CD4-positive, alpha-beta memory T cell (primary cell): ENCODE measurements around the gene DDX54. TPM values are rescaled to one million over a fixed set of nuclear protein-coding genes. Genes with fewer than 3 reads are reported as not detected.
"Not testable (repeated sequence)": the region's sequence is repeated elsewhere in the genome, so short reads cannot be mapped to it uniquely, and the experiment has no call there.

Source experiments
- CTCF ChIA-PET: fragments of 350-600 bp; sonication (Branson Sonifier 250); formaldehyde crosslinking; loops from one replicate; lab custom pipeline; 2021; ENCODE audit warnings: inconsistent platforms; ENCODE audit not compliant: partially characterized antibody; lab: Charles Lee
- POLR2A ChIA-PET: fragments of 350-600 bp; sonication (Branson Sonifier 250); formaldehyde crosslinking; loops from one replicate; lab custom pipeline; 2021; ENCODE audit not compliant: partially characterized antibody; lab: Charles Lee
- DNase-seq, 5 donors: peaks; one replicate each; pipeline versions ENCODE4 v3.0.0 to v3.0.0-alpha.2; 2020 to 2022; ENCODE audit warnings: mixed read lengths in 1 of 5
- H3K27ac ChIP-seq: one replicate; pipeline ENCODE4 v1.7.0; 2013; ENCODE audit warnings: low read depth, low read length
- H3K27me3 ChIP-seq: 2 replicates; pipeline ENCODE4 v1.7.0; 2013; ENCODE audit warnings: mild to moderate bottlenecking, low read length, moderate library complexity; ENCODE audit not compliant: insufficient read depth
- H3K36me3 ChIP-seq: 2 replicates; pipeline ENCODE4 v1.7.0; 2013; ENCODE audit warnings: mild to moderate bottlenecking, low read length, moderate library complexity; ENCODE audit not compliant: insufficient read depth
- H3K4me1 ChIP-seq: 2 replicates; pipeline ENCODE4 v1.7.0; 2013; ENCODE audit warnings: mild to moderate bottlenecking, low read length, moderate library complexity; ENCODE audit not compliant: insufficient read depth
- H3K4me3 ChIP-seq, 2 donors: one replicate each; pipeline ENCODE4 v1.7.0; 2013; ENCODE audit warnings: low read length in 2 of 2, mild to moderate bottlenecking in 1 of 2
- H3K9me3 ChIP-seq, 2 donors: one replicate each; pipeline ENCODE4 v1.7.0; 2013; ENCODE audit warnings: low read length in 2 of 2, control low read depth in 1 of 2; ENCODE audit not compliant: control insufficient read depth in 1 of 2
- H3K27ac Mint-ChIP-seq, 7 donors: one replicate each; pipeline ENCODE4 v1.8.0; 2020 to 2021; ENCODE audit warnings: mixed read lengths in 7 of 7, mild to moderate bottlenecking in 6 of 7, inconsistent platforms in 3 of 7, moderate library complexity in 3 of 7
- H3K27me3 Mint-ChIP-seq, 2 donors: one replicate each; pipeline ENCODE4 v1.8.0; 2020 to 2021; ENCODE audit warnings: mixed read lengths in 2 of 2
- H3K36me3 Mint-ChIP-seq, 2 donors: one replicate each; pipeline ENCODE4 v1.8.0; 2020 to 2021; ENCODE audit warnings: mixed read lengths in 2 of 2, inconsistent platforms in 1 of 2, mild to moderate bottlenecking in 1 of 2
- H3K4me1 Mint-ChIP-seq, 4 donors: one replicate each; pipeline ENCODE4 v1.8.0; 2020 to 2021; ENCODE audit warnings: mixed read lengths in 4 of 4, mild to moderate bottlenecking in 1 of 4
- H3K4me3 Mint-ChIP-seq, 8 donors: one replicate each; pipeline ENCODE4 v1.8.0; 2020 to 2021; ENCODE audit warnings: mixed read lengths in 8 of 8, mild to moderate bottlenecking in 7 of 8, moderate library complexity in 6 of 8, inconsistent platforms in 3 of 8
- H3K9me3 Mint-ChIP-seq, 8 donors: one replicate each; pipeline ENCODE4 v1.8.0; 2020 to 2021; ENCODE audit warnings: mixed read lengths in 8 of 8, mild to moderate bottlenecking in 5 of 8, inconsistent platforms in 3 of 8, moderate library complexity in 1 of 8
- intact Hi-C: fragments of 100-400 bp; cut with micrococcal nuclease; formaldehyde crosslinking; loops from one replicate; pipeline ENCODE4 v1.15.1; 2023
- polyA plus RNA-seq, 2 donors: library from polyadenylated mRNA; unstranded; fragments of 300-500 nt; fragmentation: Illumina TruSeq; gene quantifications; one replicate each; pipeline ENCODE4 v1.2.3, GENCODE V29; 2021
- total RNA-seq, 2 experiments: library from RNA; stranded (reverse); gene quantifications; one replicate each; pipeline ENCODE4 v1.2.3, GENCODE V29; 2021

DDX54 gene
- total and polyA plus RNA-seq, 4 experiments from 2014 or later: 9.9 to 69.4 (median 52.3) TPM

- H3K4me3 Mint-ChIP-seq: peak overlapping the region in 1 of 8 donors; percentile 4
- H3K27me3 Mint-ChIP-seq: peaks cover 3 to 4% of the 10 kb centered on the region in 2 donors
- H3K4me1 Mint-ChIP-seq: peaks cover 0 to 2% (median 0%) of the 10 kb centered on the region in 4 donors
- no peak overlapping the region for H3K4me3 ChIP-seq
- no peak overlapping the region for H3K27ac Mint-ChIP-seq
- H3K9me3 Mint-ChIP-seq: peaks cover 0 to 10% (median 5%) of the 10 kb centered on the region in 8 donors
- no peaks in the 10 kb centered on the region for H3K36me3 Mint-ChIP-seq
- ChIA-PET CTCF (interaction anchor here (0.7 to 0.9 kb wide), 3 partner anchors 7 to 19 kb away, joined by 3 read pairs; partner anchors contain the start of gene RASAL1), POLR2A (no interaction called here)
- no peaks in the 10 kb centered on the region for H3K4me1 ChIP-seq
- no peaks in the 10 kb centered on the region for H3K27me3 ChIP-seq
- intact Hi-C loops: no loop called here
- H3K27ac ChIP-seq: no peak overlapping the region
- no peak for DNase-seq
- H3K36me3 ChIP-seq: no peaks in the 10 kb centered on the region
- H3K9me3 ChIP-seq: no peaks in the 10 kb centered on the region
Measured at GRCh38 chr12:113145720-113146551, 39.3 kb downstream of the DDX54 start.

DNA sequence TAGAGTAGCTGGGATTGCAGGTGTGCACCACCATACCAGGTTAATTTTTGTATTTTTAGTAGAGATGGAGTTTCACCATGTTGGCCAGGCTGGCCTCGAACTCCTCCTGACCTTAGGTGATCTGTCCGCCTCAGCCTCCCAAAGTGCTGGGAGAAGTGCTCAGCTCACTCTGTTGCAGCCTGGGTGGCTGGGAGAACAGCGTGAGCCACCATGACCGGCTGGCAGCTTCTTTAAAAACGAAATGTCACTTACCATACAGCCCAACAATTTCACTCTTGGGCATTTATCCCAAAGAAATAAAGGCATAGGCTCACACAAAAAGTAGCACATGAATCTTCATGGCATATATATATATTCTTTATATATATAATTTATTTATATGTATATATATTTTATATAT, 40.5 kb downstream of the DDX54 start:
- CTCF ChIA-PET: interaction anchor here (0.9 kb wide), 1 partner anchor 9 kb away, joined by 3 read pairs; the partner anchor contains the start of gene RASAL1
- no peak overlapping the region for H3K4me3 ChIP-seq
- Mint-ChIP-seq H3K4me1 (peaks cover 0 to under 1% (median 0%) of the 10 kb centered on the region in 4 donors), H3K27ac (no peak overlapping the region), H3K4me3 (no peak overlapping the region), H3K27me3 (peaks cover 2 to 4% of the 10 kb centered on the region in 2 donors), H3K36me3 (no peaks in the 10 kb centered on the region), H3K9me3 (peaks cover 0 to 10% (median 5%) of the 10 kb centered on the region in 8 donors)
- no peaks in the 10 kb centered on the region for H3K27me3 ChIP-seq
- no peak overlapping the region for H3K27ac ChIP-seq
- POLR2A ChIA-PET: no interaction called here
- intact Hi-C loops: no loop called here
- no peaks in the 10 kb centered on the region for H3K4me1 ChIP-seq
- H3K36me3 ChIP-seq: no peaks in the 10 kb centered on the region
- H3K9me3 ChIP-seq: no peaks in the 10 kb centered on the region
- DNase-seq: no peak

GRCh38 chr12:113143959-113144358, 41.3 kb downstream of the DDX54 start:
- no peaks in the 10 kb centered on the region for H3K27me3 ChIP-seq
- H3K36me3 Mint-ChIP-seq: no peaks in the 10 kb centered on the region
- no peak overlapping the region for H3K4me3 ChIP-seq
- H3K9me3 Mint-ChIP-seq: peaks cover 0 to 10% (median 5%) of the 10 kb centered on the region in 8 donors
- H3K4me1 Mint-ChIP-seq: no peaks in the 10 kb centered on the region
- H3K4me1 ChIP-seq: no peaks in the 10 kb centered on the region
- H3K27ac ChIP-seq: no peak overlapping the region
- no peak overlapping the region for H3K4me3 Mint-ChIP-seq
- intact Hi-C loops: no loop called here
- H3K36me3 ChIP-seq: no peaks in the 10 kb centered on the region
- ChIA-PET CTCF (no interaction called here), POLR2A (no interaction called here)
- no peaks in the 10 kb centered on the region for H3K9me3 ChIP-seq
- no peak overlapping the region for H3K27ac Mint-ChIP-seq
- peaks cover 1 to 4% of the 10 kb centered on the region in 2 donors for H3K27me3 Mint-ChIP-seq
- no peak for DNase-seq

- intact Hi-C loops: no loop called here
- Histone ChIP-seq H3K36me3 (no peaks in the 10 kb centered on the region), H3K27ac (no peak overlapping the region), H3K9me3 (no peaks in the 10 kb centered on the region), H3K27me3 (no peaks in the 10 kb centered on the region), H3K4me1 (no peaks in the 10 kb centered on the region), H3K4me3 (no peak overlapping the region)
- peaks cover 1 to 4% of the 10 kb centered on the region in 2 donors for H3K27me3 Mint-ChIP-seq
- H3K4me3 Mint-ChIP-seq: no peak overlapping the region
- DNase-seq: no peak
- H3K27ac Mint-ChIP-seq: no peak overlapping the region
- POLR2A ChIA-PET: no interaction called here
- no peaks in the 10 kb centered on the region for H3K4me1 Mint-ChIP-seq
- peaks cover 0 to 10% (median 5%) of the 10 kb centered on the region in 8 donors for H3K9me3 Mint-ChIP-seq
- H3K36me3 Mint-ChIP-seq: no peaks in the 10 kb centered on the region
- CTCF ChIA-PET: no interaction called here
Measured at GRCh38 chr12:113142886-113143332, 42.4 kb downstream of the DDX54 start.

GRCh38 chr12:113142173-113142885, 42.9 kb downstream of the DDX54 start:
- Mint-ChIP-seq H3K4me3 (no peak overlapping the region), H3K27me3 (peaks cover under 1 to 4% of the 10 kb centered on the region in 2 donors), H3K9me3 (peaks cover 0 to 8% (median 3%) of the 10 kb centered on the region in 8 donors), H3K4me1 (no peaks in the 10 kb centered on the region), H3K36me3 (no peaks in the 10 kb centered on the region), H3K27ac (no peak overlapping the region)
- H3K27me3 ChIP-seq: no peaks in the 10 kb centered on the region
- no peak overlapping the region for H3K4me3 ChIP-seq
- DNase-seq: no peak
- POLR2A ChIA-PET: no interaction called here
- H3K27ac ChIP-seq: no peak overlapping the region
- no peaks in the 10 kb centered on the region for H3K9me3 ChIP-seq
- intact Hi-C loops: no loop called here
- CTCF ChIA-PET: no interaction called here
- no peaks in the 10 kb centered on the region for H3K4me1 ChIP-seq
- H3K36me3 ChIP-seq: no peaks in the 10 kb centered on the region

DNA sequence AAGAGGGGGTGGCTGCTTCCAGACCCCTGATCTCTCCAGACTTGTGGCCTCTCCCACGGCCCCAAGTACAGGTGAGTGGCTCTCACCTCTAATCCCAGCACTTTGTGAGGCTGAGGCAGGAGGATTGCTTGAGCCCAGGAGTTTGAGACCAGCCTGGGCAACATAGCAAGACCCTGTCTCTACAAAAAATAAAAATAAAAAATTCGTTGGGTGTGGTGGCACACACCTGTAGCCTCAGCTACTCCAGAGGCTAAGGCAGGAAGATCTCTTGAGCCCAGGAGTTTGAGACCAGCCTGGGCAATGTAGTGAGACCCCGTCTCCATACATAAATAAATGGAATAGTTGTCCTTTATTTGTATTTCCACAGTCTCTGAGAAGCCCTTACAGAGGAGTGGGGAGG, 43.6 kb downstream of the DDX54 start:
- intact Hi-C loops, DNase-seq, H3K36me3 ChIP-seq, H3K9me3 Mint-ChIP-seq, H3K27ac ChIP-seq, H3K27me3 ChIP-seq, H3K27me3 Mint-ChIP-seq, H3K4me3 ChIP-seq, H3K27ac Mint-ChIP-seq, CTCF ChIA-PET, H3K4me1 Mint-ChIP-seq, POLR2A ChIA-PET, H3K4me1 ChIP-seq, H3K9me3 ChIP-seq, H3K4me3 Mint-ChIP-seq, H3K36me3 Mint-ChIP-seq: not testable (repeated sequence)

- intact Hi-C loops: no loop called here
- no peaks in the 10 kb centered on the region for H3K36me3 Mint-ChIP-seq
- Histone ChIP-seq H3K4me1 (peaks cover 12% of the 10 kb centered on the region), H3K36me3 (no peaks in the 10 kb centered on the region), H3K27me3 (no peaks in the 10 kb centered on the region), H3K4me3 (no peak overlapping the region), H3K9me3 (no peaks in the 10 kb centered on the region), H3K27ac (no peak overlapping the region)
- H3K27me3 Mint-ChIP-seq: peaks cover 3% of the 10 kb centered on the region in 2 donors
- H3K4me3 Mint-ChIP-seq: no peak overlapping the region
- no peaks in the 10 kb centered on the region for H3K9me3 Mint-ChIP-seq
- ChIA-PET POLR2A (no interaction called here), CTCF (no interaction called here)
- H3K4me1 Mint-ChIP-seq: peaks cover 4 to 14% (median 10%) of the 10 kb centered on the region in 4 donors
- no peak for DNase-seq
- H3K27ac Mint-ChIP-seq: no peak overlapping the region
Measured at GRCh38 chr12:113140706-113141105, 44.6 kb downstream of the DDX54 start.
